ENCODE data around the gene SLC25A21. TPM values are rescaled to one million over a fixed set of nuclear protein-coding genes. Genes with fewer than 3 reads are reported as not detected.

SLC25A21 gene
- total and polyA plus RNA-seq, 2 of the 13 experiments (the other 11 are each of a cell fraction or from before 2014, with no cell fraction given): 1.9 to 2.9 TPM

GRCh38 chr14:37172024-37172869, at the start of gene SLC25A21 (continued):
- TF ChIP-seq CBX2 (IDR thresholded peaks at IDR 0.05; ENCODE audit: low read depth, low read length) (peak; percentile 98), CBX2 (CRISPR knock-in tag; IDR thresholded peaks at IDR 0.05; ENCODE audit: low read depth) (peak; percentile 100), SIN3B (IDR thresholded peaks at IDR 0.05; ENCODE audit: low read length) (peak; percentile 49; the same call in 1 of the 2 replicates), SSRP1 (CRISPR knock-in tag; IDR thresholded peaks at IDR 0.05) (peak; percentile 96), ZNF253 (CRISPR knock-in tag; IDR thresholded peaks at IDR 0.05; ENCODE audit: borderline replicate concordance) (peak; percentile 84; the same call in 1 of the 2 replicates), ZNF562 (CRISPR knock-in tag; IDR thresholded peaks at IDR 0.05; ENCODE audit: borderline replicate concordance) (peak; percentile 81; the same call in 1 of the 2 replicates), ZFP90 (CRISPR knock-in tag; IDR thresholded peaks at IDR 0.05; ENCODE audit: borderline replicate concordance) (peak; percentile 99), RNF219 (CRISPR knock-in tag; IDR thresholded peaks at IDR 0.05) (peak; percentile 50; the same call in 1 of the 2 replicates), FIP1L1 (IDR thresholded peaks at IDR 0.05; ENCODE audit: borderline replicate concordance, insufficient read depth, low read depth, low read length) (peak; percentile 95), THAP8 (CRISPR knock-in tag; IDR thresholded peaks at IDR 0.05; ENCODE audit: borderline replicate concordance) (peak; percentile 87; the same call in 1 of the 2 replicates), PHF20 (CRISPR knock-in tag; IDR thresholded peaks at IDR 0.05) (peak; percentile 94), RAD51 (IDR thresholded peaks at IDR 0.05; ENCODE audit: borderline replicate concordance) (no peak), HNRNPH1 (optimal IDR thresholded peaks at IDR 0.05; ENCODE audit: low read depth, low read length) (no peak), BCL3 (CRISPR knock-in tag; IDR thresholded peaks at IDR 0.05) (peak; percentile 100), ZSCAN20 (CRISPR knock-in tag; IDR thresholded peaks at IDR 0.05; ENCODE audit: borderline replicate concordance) (peak; percentile 96), ZNF501 (CRISPR knock-in tag; IDR thresholded peaks at IDR 0.05) (peak; percentile 100)
- TF ChIP-seq, protein P1, sequence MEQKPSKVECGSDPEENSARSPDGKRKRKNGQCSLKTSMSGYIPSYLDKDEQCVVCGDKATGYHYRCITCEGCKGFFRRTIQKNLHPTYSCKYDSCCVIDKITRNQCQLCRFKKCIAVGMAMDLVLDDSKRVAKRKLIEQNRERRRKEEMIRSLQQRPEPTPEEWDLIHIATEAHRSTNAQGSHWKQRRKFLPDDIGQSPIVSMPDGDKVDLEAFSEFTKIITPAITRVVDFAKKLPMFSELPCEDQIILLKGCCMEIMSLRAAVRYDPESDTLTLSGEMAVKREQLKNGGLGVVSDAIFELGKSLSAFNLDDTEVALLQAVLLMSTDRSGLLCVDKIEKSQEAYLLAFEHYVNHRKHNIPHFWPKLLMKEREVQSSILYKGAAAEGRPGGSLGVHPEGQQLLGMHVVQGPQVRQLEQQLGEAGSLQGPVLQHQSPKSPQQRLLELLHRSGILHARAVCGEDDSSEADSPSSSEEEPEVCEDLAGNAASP (CRISPR knock-in tag; IDR thresholded peaks at IDR 0.05; ENCODE audit: borderline replicate concordance): peak; percentile 87
- TF ChIP-seq, protein P2, sequence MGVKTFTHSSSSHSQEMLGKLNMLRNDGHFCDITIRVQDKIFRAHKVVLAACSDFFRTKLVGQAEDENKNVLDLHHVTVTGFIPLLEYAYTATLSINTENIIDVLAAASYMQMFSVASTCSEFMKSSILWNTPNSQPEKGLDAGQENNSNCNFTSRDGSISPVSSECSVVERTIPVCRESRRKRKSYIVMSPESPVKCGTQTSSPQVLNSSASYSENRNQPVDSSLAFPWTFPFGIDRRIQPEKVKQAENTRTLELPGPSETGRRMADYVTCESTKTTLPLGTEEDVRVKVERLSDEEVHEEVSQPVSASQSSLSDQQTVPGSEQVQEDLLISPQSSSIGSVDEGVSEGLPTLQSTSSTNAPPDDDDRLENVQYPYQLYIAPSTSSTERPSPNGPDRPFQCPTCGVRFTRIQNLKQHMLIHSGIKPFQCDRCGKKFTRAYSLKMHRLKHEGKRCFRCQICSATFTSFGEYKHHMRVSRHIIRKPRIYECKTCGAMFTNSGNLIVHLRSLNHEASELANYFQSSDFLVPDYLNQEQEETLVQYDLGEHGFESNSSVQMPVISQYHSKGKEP (CRISPR knock-in tag; IDR thresholded peaks at IDR 0.05): peak; percentile 84; the same call in 1 of the 2 replicates
- TF ChIP-seq, protein P3, sequence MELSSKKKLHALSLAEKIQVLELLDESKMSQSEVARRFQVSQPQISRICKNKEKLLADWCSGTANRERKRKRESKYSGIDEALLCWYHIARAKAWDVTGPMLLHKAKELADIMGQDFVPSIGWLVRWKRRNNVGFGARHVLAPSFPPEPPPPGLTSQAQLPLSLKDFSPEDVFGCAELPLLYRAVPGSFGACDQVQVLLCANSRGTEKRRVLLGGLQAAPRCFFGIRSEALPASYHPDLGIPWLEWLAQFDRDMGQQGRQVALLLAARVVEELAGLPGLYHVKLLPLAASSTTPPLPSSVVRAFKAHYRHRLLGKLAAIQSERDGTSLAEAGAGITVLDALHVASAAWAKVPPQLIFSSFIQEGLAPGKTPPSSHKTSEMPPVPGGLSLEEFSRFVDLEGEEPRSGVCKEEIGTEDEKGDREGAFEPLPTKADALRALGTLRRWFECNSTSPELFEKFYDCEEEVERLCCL (CRISPR knock-in tag; IDR thresholded peaks at IDR 0.05; ENCODE audit: borderline replicate concordance): peak; percentile 94
